ENCODE results near the gene PLEKHN1. TPM values are rescaled to one million over a fixed set of nuclear protein-coding genes. Genes with fewer than 3 reads are reported as not detected.

PLEKHN1 gene
- total RNA-seq, 4 donors from 2014 or later = 0.21 to 2.4 TPM; not detected in 2

- H3K4me3 ChIP-seq = no peak overlapping the region
- no peaks in the 10 kb centered on the region for H3K9me3 ChIP-seq
- 68 to 77% methylated on average over 6 of the region's 6 CpGs for WGBS, 2 donors
- no peak for DNase-seq (ENCODE audit: low spot score in 2 of 2)
- peaks cover 0 to 67% (median 30%) of the 10 kb centered on the region in 3 donors for H3K36me3 ChIP-seq
- peaks cover 8 to 36% (median 24%) of the 10 kb centered on the region in 4 donors for H3K4me1 ChIP-seq
- H3K27me3 ChIP-seq = no peaks in the 10 kb centered on the region
- no peak for TF ChIP-seq EP300 (IDR thresholded peaks at IDR 0.05)
- TF ChIP-seq CTCF (IDR thresholded peaks at IDR 0.05) = no peak
- no peak for TF ChIP-seq POLR2A (IDR thresholded peaks at IDR 0.05)
- no peak overlapping the region for H3K27ac ChIP-seq
Measured at GRCh38 chr1:955474-955873, 10.8 kb upstream of the PLEKHN1 start.

GRCh38 chr1:956636-957035 lies 9.6 kb upstream of the PLEKHN1 start:
- no peak for TF ChIP-seq POLR2A (IDR thresholded peaks at IDR 0.05)
- no peak for TF ChIP-seq CTCF (IDR thresholded peaks at IDR 0.05)
- no peak for TF ChIP-seq EP300 (IDR thresholded peaks at IDR 0.05)
- H3K27ac ChIP-seq = no peak overlapping the region
- H3K4me3 ChIP-seq = no peak overlapping the region
- WGBS, 2 donors = 87 to 93% methylated on average over 11 of the region's 11 CpGs
- no peaks in the 10 kb centered on the region for H3K27me3 ChIP-seq
- H3K36me3 ChIP-seq = peaks cover 0 to 55% (median 26%) of the 10 kb centered on the region in 3 donors
- H3K9me3 ChIP-seq = no peaks in the 10 kb centered on the region
- no peak for DNase-seq (ENCODE audit: low spot score in 2 of 2)
- H3K4me1 ChIP-seq = peaks cover 8 to 45% (median 24%) of the 10 kb centered on the region in 4 donors

DNA sequence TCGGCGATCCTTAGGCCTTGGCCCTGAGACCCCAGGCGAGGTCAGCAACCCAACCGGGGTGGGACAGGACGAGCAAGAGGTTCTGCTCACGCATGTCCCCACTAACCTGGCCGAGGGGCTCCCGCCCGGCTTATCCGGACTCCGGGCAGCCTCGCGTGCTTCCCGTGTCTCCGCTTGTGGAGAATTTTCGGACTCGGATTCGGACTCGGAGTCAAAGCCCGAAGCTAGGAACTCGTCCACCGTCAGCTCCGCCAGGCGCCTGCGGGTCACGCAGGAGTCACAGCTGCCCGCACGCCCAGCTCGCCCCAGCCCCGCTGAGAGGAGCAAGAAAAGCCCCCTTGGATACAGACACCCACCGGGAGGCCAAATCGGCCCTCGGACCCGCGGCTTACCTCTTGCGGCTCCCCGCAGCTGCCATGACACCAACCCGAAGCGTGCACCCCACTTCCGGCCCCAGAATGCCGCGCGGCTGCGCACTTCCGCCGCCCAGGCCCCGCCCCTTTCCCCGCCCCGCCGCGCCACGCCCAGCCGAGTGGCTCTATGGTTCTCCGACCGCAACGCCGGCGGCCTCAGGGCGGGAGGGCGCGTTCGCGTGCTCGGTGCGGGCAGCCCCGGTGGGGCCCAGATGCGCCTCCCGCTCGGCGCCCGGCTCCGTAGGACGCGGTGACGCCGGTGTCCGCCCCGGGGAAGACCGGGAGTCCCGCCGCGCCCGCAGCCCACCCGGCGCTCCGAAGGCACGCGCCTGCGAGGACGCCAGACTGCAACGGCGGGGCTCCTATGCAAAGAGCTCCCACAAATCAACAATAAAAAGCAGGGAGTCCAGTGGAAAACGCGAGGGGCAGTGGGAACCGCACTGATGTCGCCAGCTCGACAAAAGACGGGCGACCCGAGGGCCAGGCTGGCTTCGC lies 7.2 kb upstream of the PLEKHN1 start, which contains the start of gene NOC2L:
NOC2L (minus strand) TSS at position 434 of the 908 bp plus-strand sequence; CDS start at position 418, 16 bp downstream.
- Histone ChIP-seq H3K4me1 (peaks cover 8 to 48% (median 24%) of the 10 kb centered on the region in 4 donors), H3K27me3 (no peaks in the 10 kb centered on the region), H3K36me3 (peaks cover 0 to 51% (median 8%) of the 10 kb centered on the region in 3 donors), H3K27ac (peak within 1 kb of the TSS; percentile 13 to 84 (median 53)), H3K4me3 (peak within 1 kb of the TSS; percentile 90 to 100 (median 97)), H3K9me3 (no peaks in the 10 kb centered on the region)
- TF ChIP-seq EP300 (IDR thresholded peaks at IDR 0.05) (peak; percentile 46 to 82), POLR2A (IDR thresholded peaks at IDR 0.05) (peak in 1 of 2 donors; percentile 42), CTCF (IDR thresholded peaks at IDR 0.05) (peak in 1 of 5 experiments; percentile 33)
- peak; percentile 91 to 93 for DNase-seq (ENCODE audit: low spot score in 2 of 2)
- WGBS, 2 donors = 0 to 4% methylated on average over 6 to 86 of the region's 101 CpGs

- H3K4me1 ChIP-seq = peaks cover 8 to 48% (median 24%) of the 10 kb centered on the region in 4 donors
- H3K36me3 ChIP-seq = peaks cover 0 to 47% (median under 1%) of the 10 kb centered on the region in 3 donors
- no peaks in the 10 kb centered on the region for H3K27me3 ChIP-seq
- peak overlapping the region; percentile 48 to 100 (median 94) for H3K4me3 ChIP-seq
- no peak for DNase-seq (ENCODE audit: low spot score in 2 of 2)
- 9 to 12% methylated on average over 16 to 20 of the region's 57 CpGs for WGBS, 2 donors
- no peaks in the 10 kb centered on the region for H3K9me3 ChIP-seq
- TF ChIP-seq CTCF (IDR thresholded peaks at IDR 0.05) (no peak), EP300 (IDR thresholded peaks at IDR 0.05) (no peak), POLR2A (IDR thresholded peaks at IDR 0.05) (no peak)
- peak overlapping the region in 1 of 4 donors; percentile 64 for H3K27ac ChIP-seq
Measured at GRCh38 chr1:959731-960362, 6.4 kb upstream of the PLEKHN1 start.

All from tibial nerve (tissue), 4 donors.